HepG2 (cell line): ENCODE measurements around the gene RBBP8NL. TPM values are rescaled to one million over a fixed set of nuclear protein-coding genes. Genes with fewer than 3 reads are reported as not detected.

Source experiments
- ARID2 ChIP-seq: sonication (generic); formaldehyde crosslinking; IDR thresholded peaks from 2 replicates; pipeline ENCODE4 v1.8.1; 2022; ENCODE audit warnings: mild to moderate bottlenecking, missing genetic modification reagents, borderline replicate concordance
- ARID3A ChIP-seq: IDR thresholded peaks from 2 replicates; pipeline ENCODE4 v1.6.1; 2012; ENCODE audit warnings: low read depth, low read length, improper control_type of control experiment
- ATF2 ChIP-seq: sonication (generic); formaldehyde crosslinking; IDR thresholded peaks from 2 replicates; pipeline ENCODE4 v1.4.0; 2020; ENCODE audit warnings: missing genetic modification reagents
- CREB1 ChIP-seq, 2 experiments: fragments of 450-650 bp in 1 of 2; IDR thresholded peaks; 2 replicates each; pipeline ENCODE4 v1.6.1; 2016 to 2017; ENCODE audit warnings: control low read depth in 1 of 2, mild to moderate bottlenecking in 1 of 2, missing compliant biosample characterization in 1 of 2, missing genetic modification characterization in 1 of 2
- DPF2 ChIP-seq: sonication (generic); formaldehyde crosslinking; IDR thresholded peaks from 2 replicates; pipeline ENCODE4 v1.4.0; 2020; ENCODE audit warnings: mild to moderate bottlenecking, low read depth, missing genetic modification reagents, borderline replicate concordance
- FOSL1 ChIP-seq: sonication (generic); formaldehyde crosslinking; IDR thresholded peaks from 2 replicates; pipeline ENCODE4 v1.9.0; 2021; ENCODE audit warnings: missing genetic modification reagents, borderline replicate concordance
- FOXK1 ChIP-seq: sonication (generic); formaldehyde crosslinking; IDR thresholded peaks from 2 replicates; pipeline ENCODE4 v1.4.0; 2020; ENCODE audit warnings: low read depth, missing genetic modification reagents, borderline replicate concordance
- HMG20B ChIP-seq: conservative IDR thresholded peaks from 2 replicates; pipeline ENCODE4 v1.6.1; 2016; ENCODE audit warnings: missing genetic modification reagents, missing compliant biosample characterization
- HNRNPL ChIP-seq: fragments of 200-400 bp; formaldehyde crosslinking; IDR thresholded peaks from 2 replicates; pipeline ENCODE4 v1.6.1; 2017; ENCODE audit warnings: mild to moderate bottlenecking, low read depth, low read length
- JDP2 ChIP-seq: sonication (generic); formaldehyde crosslinking; IDR thresholded peaks from 2 replicates; pipeline ENCODE4 v1.8.1; 2022; ENCODE audit warnings: missing genetic modification reagents, borderline replicate concordance
- KLF13 ChIP-seq: sonication (generic); formaldehyde crosslinking; IDR thresholded peaks from 2 replicates; pipeline ENCODE4 v1.4.0; 2020; ENCODE audit warnings: mild to moderate bottlenecking, missing genetic modification reagents
- MXD4 ChIP-seq: IDR thresholded peaks from 2 replicates; pipeline ENCODE4 v1.6.1; 2016; ENCODE audit warnings: mild to moderate bottlenecking, missing biosample characterization, missing genetic modification reagents
- NR2F2 ChIP-seq: IDR thresholded peaks from 2 replicates; pipeline ENCODE4 v1.6.1; 2012; ENCODE audit warnings: low read depth, inconsistent platforms, borderline replicate concordance
- PAWR ChIP-seq: sonication (generic); formaldehyde crosslinking; IDR thresholded peaks from 2 replicates; pipeline ENCODE4 v1.4.0; 2020; ENCODE audit warnings: missing genetic modification reagents, mild to moderate bottlenecking, borderline replicate concordance
- POLR2A ChIP-seq, 2 experiments: IDR thresholded peaks; 2 replicates each; pipeline ENCODE4 v1.6.1; 2011; ENCODE audit warnings: low read depth in 2 of 2, low read length in 2 of 2, mild to moderate bottlenecking in 1 of 2, moderate library complexity in 1 of 2; ENCODE audit not compliant: insufficient read depth in 1 of 2
- RNF2 ChIP-seq: fragments of 450-650 bp; conservative IDR thresholded peaks from 2 replicates; pipeline ENCODE4 v1.6.1; 2016; ENCODE audit warnings: low read depth
- SRY ChIP-seq: sonication (generic); formaldehyde crosslinking; IDR thresholded peaks from 2 replicates; pipeline ENCODE4 v1.8.0; 2022; ENCODE audit warnings: mild to moderate bottlenecking, missing genetic modification reagents
- TSC22D2 ChIP-seq: sonication (generic); formaldehyde crosslinking; IDR thresholded peaks from 2 replicates; pipeline ENCODE4 v1.5.1; 2020; ENCODE audit warnings: missing genetic modification reagents, mild to moderate bottlenecking, borderline replicate concordance
- YEATS4 ChIP-seq: sonication (generic); formaldehyde crosslinking; IDR thresholded peaks from 2 replicates; pipeline ENCODE4 v1.4.0; 2020; ENCODE audit warnings: missing genetic modification reagents, borderline replicate concordance
- ZHX1 ChIP-seq: sonication (generic); formaldehyde crosslinking; IDR thresholded peaks from 2 replicates; pipeline ENCODE4 v1.8.1; 2022; ENCODE audit warnings: low read depth, mild to moderate bottlenecking, missing genetic modification reagents
- ZNF234 ChIP-seq: sonication (generic); formaldehyde crosslinking; conservative IDR thresholded peaks from 2 replicates; pipeline ENCODE4 v1.5.1; 2020; ENCODE audit warnings: mild to moderate bottlenecking, missing genetic modification reagents
- ZNF501 ChIP-seq: sonication (generic); formaldehyde crosslinking; IDR thresholded peaks from 2 replicates; pipeline ENCODE4 v1.5.1; 2020; ENCODE audit warnings: mild to moderate bottlenecking, moderate library complexity, missing genetic modification reagents
- ZNF761 ChIP-seq: sonication (generic); formaldehyde crosslinking; conservative IDR thresholded peaks from 2 replicates; pipeline ENCODE4 v1.4.0; 2020; ENCODE audit warnings: mild to moderate bottlenecking, missing genetic modification reagents
- ZSCAN22 ChIP-seq: sonication (generic); formaldehyde crosslinking; IDR thresholded peaks from 2 replicates; pipeline ENCODE4 v1.4.0; 2020; ENCODE audit warnings: mild to moderate bottlenecking, missing genetic modification reagents
- polyA plus RNA-seq, 8 experiments: library from polyadenylated mRNA; depleted of rRNA in 3 of 8; stranded (reverse) in 7 of 8; unstranded in 1 of 8; fragments of >200 nt; fragmentation: Illumina TruSeq in 4 of 8; extraction: Trizol in 4 of 8; gene quantifications; 2 replicates each; pipeline versions ENCODE4 v1.2.1 to v1.2.3, GENCODE V29; 2011 to 2016; ENCODE audit warnings: low read depth in 4 of 8, missing spikeins in 1 of 8, mixed read lengths in 1 of 8; ENCODE audit not compliant: insufficient read depth in 1 of 8
- total RNA-seq, 5 experiments: library from RNA; depleted of rRNA; stranded (reverse); fragments of >200 nt; fragmentation: Illumina TruSeq; extraction: Trizol; gene quantifications; 2 replicates each; pipeline ENCODE4 v1.2.3, GENCODE V29; 2016; ENCODE audit warnings: low read depth in 1 of 5

Gene RBBP8NL
- total and polyA plus RNA-seq, 2 of the 13 experiments (the other 11 are each of a cell fraction or from before 2014, with no cell fraction given) = 0.69 to 0.86 TPM

DNA sequence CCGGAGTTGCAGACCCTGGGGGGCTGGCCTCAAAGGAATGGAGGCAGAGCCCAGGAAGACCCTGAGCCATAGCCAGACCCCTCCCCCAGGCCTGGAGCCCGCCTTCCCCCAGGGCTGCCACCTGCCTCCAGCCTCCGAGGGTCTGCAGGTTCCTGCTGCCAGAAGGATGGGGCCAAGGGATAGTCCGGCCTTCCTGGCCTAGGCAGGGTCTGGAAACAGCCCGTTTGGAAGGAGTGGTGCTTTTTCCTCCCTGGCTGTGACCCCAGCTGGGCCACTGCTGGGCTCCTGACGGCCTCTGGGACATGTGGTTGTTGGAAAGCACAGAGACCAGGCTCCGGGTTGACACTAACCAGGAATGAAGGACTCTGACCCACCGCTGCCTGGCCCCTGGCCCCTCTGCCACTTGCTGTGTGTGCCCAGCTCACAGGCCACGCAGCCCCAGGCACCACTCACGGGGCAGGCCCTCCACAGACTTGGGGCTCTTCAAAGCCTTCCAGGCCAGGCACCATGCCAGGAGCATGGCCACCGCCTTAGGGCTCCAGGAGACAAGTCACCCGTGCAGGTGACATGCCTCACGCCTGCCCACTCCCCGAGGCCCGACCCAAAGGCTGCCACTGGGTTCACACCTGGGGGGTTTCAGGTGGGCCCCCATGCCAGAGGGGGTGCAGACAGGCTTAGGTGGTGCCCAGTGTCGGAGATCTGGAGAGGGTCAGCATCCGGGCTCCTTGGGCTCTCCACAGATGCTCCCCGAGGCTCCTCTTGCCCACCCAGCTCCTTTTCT, 56.3 kb downstream of the RBBP8NL start (continued):
- no peak for TF ChIP-seq PAWR (CRISPR knock-in tag)
- peak; percentile 15; the same call in 1 of the 2 replicates for TF ChIP-seq ZHX1
- 0 out of 2 replicates have a peak, but pooled peaks have one; percentile 46 for TF ChIP-seq DPF2 (CRISPR knock-in tag)
- peak; percentile 87 for TF ChIP-seq SRY (CRISPR knock-in tag)
- no peak for TF ChIP-seq ZSCAN22 (CRISPR knock-in tag)
- TF ChIP-seq ARID3A = no peak
- TF ChIP-seq KLF13 (CRISPR knock-in tag) = 0 out of 2 replicates have a peak, but pooled peaks have one; percentile 74
- TF ChIP-seq ARID2 (CRISPR knock-in tag) = peak; percentile 59; the same call in 1 of the 2 replicates
- peak; percentile 57; the same call in 1 of the 2 replicates for TF ChIP-seq NR2F2
- peak in 1 of 2 experiments; percentile 77; a peak in 2 of 4 replicates for TF ChIP-seq POLR2A (IDR thresholded peaks at IDR 0.05; ENCODE audit: insufficient read depth in 1 of 2, low read depth in 2 of 2, low read length in 2 of 2)
- 0 out of 2 replicates have a peak, but pooled peaks have one; percentile 77 for TF ChIP-seq TSC22D2
- TF ChIP-seq ZNF234 = no peak
- TF ChIP-seq FOSL1 (CRISPR knock-in tag) = no peak
- TF ChIP-seq ZNF761 (CRISPR knock-in tag) = 0 out of 2 replicates have a peak, but pooled peaks have one; percentile 47
- TF ChIP-seq ZNF501 (CRISPR knock-in tag) = peak; percentile 91
- peak; percentile 54; the same call in 1 of the 2 replicates for TF ChIP-seq FOXK1
- TF ChIP-seq HMG20B (CRISPR knock-in tag) = peak; percentile 12; the same call in 1 of the 2 replicates
- TF ChIP-seq YEATS4 = peak; percentile 54; the same call in 1 of the 2 replicates
- peak; percentile 100 for TF ChIP-seq HNRNPL
- peak; percentile 80; the same call in 1 of the 2 replicates for TF ChIP-seq RNF2
- no peak; the same call in 1 of the 2 replicates for TF ChIP-seq ATF2
- TF ChIP-seq JDP2 (CRISPR knock-in tag) = no peak
- peak; percentile 92 for TF ChIP-seq MXD4
- TF ChIP-seq CREB1 (IDR thresholded peaks at IDR 0.05) = no peak
- no peak for TF ChIP-seq CREB1 (CRISPR knock-in tag; IDR thresholded peaks at IDR 0.05)
